BE2C (cell line): ENCODE data around the gene TNFRSF8.

Source experiments
- DNase-seq: peaks from one replicate; pipeline ENCODE4 v3.0.0-alpha.2; 2020
- H3K27me3 ChIP-seq: fragments of 250-450 bp; sonication (Bioruptor Pico); 2 replicates; pipeline ENCODE4 v1.5.1; 2020; ENCODE audit warnings: mild to moderate bottlenecking
- H3K36me3 ChIP-seq: fragments of 250-450 bp; sonication (Bioruptor Pico); 2 replicates; pipeline ENCODE4 v1.5.1; 2020; ENCODE audit warnings: mild to moderate bottlenecking
- H3K4me1 ChIP-seq: fragments of 250-450 bp; sonication (Bioruptor Pico); 2 replicates; pipeline ENCODE4 v1.5.1; 2020
- H3K4me3 ChIP-seq: 2 replicates; pipeline ENCODE4 v1.5.1; 2011; ENCODE audit warnings: low read depth, low read length
- H3K9me3 ChIP-seq: fragments of 250-450 bp; sonication (Bioruptor Pico); 2 replicates; pipeline ENCODE4 v1.5.1; 2020
- TF ChIP-seq, protein P1 (sequence below): IDR thresholded peaks from 2 replicates; pipeline ENCODE4 v1.5.1; 2012; ENCODE audit warnings: mild to moderate bottlenecking, low read depth, low read length

The TNFRSF8 gene

DNA sequence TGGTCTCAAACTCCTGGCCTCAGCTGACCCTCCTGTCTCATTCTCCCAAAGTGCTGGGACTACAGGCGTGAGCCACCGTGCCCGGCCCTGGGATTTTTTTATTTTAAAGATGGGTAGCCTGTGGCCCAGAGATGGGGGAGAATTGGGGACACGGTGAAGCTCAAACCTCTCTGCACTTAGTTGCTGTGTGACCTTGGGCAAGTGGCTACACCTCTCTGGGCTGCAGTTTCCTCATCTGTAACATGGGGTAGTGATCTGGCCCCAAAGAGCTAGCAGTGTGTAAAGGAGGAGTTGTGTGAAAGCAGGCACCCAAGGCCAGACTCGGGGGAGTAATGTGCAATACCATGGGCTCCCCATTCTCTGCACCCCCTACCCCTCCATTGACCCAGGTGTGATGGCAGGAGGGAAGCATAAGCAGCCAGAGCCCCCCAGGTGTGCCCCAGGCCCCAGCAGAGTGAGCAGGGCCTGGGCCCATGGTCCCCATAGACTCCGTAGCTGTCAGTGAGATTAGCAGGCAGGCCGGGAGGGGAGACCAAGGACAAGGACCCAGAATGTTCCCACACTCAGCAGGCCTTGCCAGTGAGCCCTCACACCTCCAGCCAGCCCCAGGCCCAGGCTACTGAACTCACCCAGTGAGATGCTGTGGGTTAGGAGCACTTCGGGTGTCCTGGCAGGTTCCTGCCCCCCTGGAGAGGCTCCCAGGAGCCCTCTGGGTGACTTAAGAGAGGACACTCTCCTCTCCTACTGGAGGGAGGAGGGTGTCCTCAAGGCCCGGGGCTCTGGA is 17.9 kb downstream of the TNFRSF8 start:
- Histone ChIP-seq H3K27me3 (no peaks in the 10 kb centered on the region), H3K4me1 (no peaks in the 10 kb centered on the region), H3K36me3 (no peaks in the 10 kb centered on the region), H3K4me3 (no peak overlapping the region), H3K9me3 (no peaks in the 10 kb centered on the region)
- TF ChIP-seq, protein P1, sequence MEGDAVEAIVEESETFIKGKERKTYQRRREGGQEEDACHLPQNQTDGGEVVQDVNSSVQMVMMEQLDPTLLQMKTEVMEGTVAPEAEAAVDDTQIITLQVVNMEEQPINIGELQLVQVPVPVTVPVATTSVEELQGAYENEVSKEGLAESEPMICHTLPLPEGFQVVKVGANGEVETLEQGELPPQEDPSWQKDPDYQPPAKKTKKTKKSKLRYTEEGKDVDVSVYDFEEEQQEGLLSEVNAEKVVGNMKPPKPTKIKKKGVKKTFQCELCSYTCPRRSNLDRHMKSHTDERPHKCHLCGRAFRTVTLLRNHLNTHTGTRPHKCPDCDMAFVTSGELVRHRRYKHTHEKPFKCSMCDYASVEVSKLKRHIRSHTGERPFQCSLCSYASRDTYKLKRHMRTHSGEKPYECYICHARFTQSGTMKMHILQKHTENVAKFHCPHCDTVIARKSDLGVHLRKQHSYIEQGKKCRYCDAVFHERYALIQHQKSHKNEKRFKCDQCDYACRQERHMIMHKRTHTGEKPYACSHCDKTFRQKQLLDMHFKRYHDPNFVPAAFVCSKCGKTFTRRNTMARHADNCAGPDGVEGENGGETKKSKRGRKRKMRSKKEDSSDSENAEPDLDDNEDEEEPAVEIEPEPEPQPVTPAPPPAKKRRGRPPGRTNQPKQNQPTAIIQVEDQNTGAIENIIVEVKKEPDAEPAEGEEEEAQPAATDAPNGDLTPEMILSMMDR, result no peak
- DNase-seq, result no peak

DNA sequence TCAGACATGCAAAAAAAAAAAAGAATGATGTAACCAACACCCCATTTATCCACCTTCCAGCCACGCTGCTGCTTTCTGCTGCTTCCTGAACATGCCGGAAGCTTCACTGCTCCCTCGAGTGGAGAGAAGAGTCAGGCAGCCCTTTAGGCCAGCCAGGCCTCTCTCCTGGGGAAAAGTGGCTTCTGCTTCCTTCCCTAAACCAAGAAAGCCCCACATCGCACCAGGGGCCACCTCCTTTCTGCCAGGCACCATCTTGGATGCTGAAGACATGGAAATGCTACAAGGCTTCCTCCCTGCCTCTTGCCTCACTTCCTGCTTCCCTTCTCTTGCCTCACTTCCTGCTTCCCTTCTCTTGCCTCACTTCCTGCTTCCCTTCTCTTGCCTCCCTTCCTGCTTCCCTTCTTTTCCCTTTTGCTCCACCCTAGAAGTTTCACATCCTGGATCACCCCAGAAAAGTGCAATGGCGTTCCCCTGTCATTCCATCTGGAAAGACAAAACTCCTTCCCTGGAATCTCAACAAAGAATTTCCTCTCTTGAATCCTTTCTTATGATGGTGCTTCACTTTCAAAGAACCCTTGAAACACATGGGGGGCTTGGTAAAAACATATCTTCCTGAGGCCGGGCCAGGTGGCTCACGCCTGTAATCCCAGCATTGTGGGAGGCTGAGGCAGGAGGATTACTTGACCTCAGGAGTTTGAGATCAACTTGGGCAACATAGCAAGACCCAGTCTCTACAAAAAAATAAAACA is 18.7 kb downstream of the TNFRSF8 start:
- Histone ChIP-seq H3K9me3 (no peaks in the 10 kb centered on the region), H3K27me3 (no peaks in the 10 kb centered on the region), H3K4me3 (no peak overlapping the region), H3K4me1 (no peaks in the 10 kb centered on the region), H3K36me3 (no peaks in the 10 kb centered on the region)
- TF ChIP-seq, protein P1, result no peak
- no peak for DNase-seq

DNA sequence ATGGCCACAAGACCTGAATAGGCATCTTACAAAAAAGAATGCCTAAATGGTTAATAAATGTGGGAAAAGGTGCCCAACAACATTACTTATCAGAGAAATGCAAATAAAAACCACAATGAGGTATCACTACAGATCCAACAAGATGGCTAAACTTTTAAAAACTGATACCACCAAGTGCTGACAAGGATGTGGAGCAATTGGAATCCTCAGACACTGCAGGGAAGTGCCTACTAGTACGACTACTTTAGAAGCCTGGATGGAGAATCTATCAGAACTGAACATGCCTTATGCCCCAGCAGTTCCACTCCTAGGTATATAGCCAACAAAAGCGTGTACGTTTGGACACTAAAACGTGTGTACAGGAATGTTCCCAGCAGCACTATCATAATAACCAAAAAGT is 19.9 kb downstream of the TNFRSF8 start:
- TF ChIP-seq, protein P1, result no peak
- H3K4me3 ChIP-seq, result no peak overlapping the region
- no peaks in the 10 kb centered on the region for H3K9me3 ChIP-seq
- no peaks in the 10 kb centered on the region for H3K27me3 ChIP-seq
- no peak for DNase-seq
- H3K4me1 ChIP-seq, result no peaks in the 10 kb centered on the region
- H3K36me3 ChIP-seq, result no peaks in the 10 kb centered on the region

DNA sequence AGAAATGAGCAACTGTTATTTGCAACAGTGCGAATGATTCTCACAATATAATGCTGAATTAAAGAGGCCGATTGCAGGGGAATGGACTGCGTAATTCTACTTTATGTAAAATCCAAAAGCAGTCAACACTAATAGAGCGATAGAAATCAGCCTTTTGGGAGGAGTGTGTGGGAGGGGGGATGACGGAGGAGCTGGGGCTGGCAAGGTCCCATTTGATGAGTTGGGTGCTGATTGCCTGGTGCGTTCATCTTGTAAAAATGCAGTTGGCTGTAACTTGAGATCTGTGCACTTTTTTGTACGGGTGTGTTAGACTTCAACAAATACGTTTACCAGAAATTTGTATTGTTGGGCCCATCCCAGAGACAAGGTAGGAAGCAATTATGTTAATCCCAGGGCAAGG is 20.7 kb downstream of the TNFRSF8 start:
- Histone ChIP-seq H3K27me3 (no peaks in the 10 kb centered on the region), H3K36me3 (no peaks in the 10 kb centered on the region), H3K4me3 (no peak overlapping the region), H3K9me3 (no peaks in the 10 kb centered on the region), H3K4me1 (no peaks in the 10 kb centered on the region)
- no peak for DNase-seq
- TF ChIP-seq, protein P1, result no peak

DNA sequence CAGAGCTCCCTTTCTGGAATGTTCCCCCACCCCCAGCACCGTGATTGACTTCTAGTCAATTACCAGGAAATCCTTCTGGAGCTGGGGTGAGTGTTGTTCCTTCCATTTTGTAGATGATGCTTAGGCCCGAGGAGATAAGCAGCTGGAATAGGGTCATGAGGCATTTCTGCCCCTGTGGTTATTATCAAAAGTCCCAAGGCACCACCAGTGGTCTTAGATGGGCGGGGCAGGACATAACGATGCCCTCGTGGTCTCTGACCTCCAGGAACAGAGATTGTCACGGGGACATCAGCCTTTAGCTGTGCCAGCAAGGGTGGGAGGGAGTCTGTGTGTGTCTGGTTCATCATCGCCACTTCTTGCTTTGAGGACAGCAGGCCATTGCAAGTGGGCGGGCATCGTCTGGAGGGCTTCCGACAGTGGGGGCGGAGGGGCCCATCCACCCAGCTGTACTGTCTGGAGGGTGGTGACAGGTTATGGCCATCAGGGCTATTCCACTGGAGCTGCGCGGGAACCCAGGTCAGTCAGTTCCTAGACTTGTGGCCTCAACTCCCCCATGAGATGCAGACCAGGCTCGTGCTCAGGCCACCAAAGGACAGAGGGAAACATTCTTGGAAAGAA is 22.6 kb downstream of the TNFRSF8 start:
- Histone ChIP-seq H3K36me3 (no peaks in the 10 kb centered on the region), H3K4me3 (no peak overlapping the region), H3K9me3 (no peaks in the 10 kb centered on the region), H3K4me1 (no peaks in the 10 kb centered on the region), H3K27me3 (no peaks in the 10 kb centered on the region)
- DNase-seq, result no peak
- TF ChIP-seq, protein P1, result no peak
